Measurements from ENCODE around the gene B3GALNT2. TPM values are rescaled to one million over a fixed set of nuclear protein-coding genes. Genes with fewer than 3 reads are reported as not detected.
A peak's percentile ranks its signal among the peaks of the same experiment; 100 is the strongest.

B3GALNT2 gene
- total RNA-seq, 3 donors from 2014 or later = 17.1 to 34.5 (median 19.6) TPM

DNA sequence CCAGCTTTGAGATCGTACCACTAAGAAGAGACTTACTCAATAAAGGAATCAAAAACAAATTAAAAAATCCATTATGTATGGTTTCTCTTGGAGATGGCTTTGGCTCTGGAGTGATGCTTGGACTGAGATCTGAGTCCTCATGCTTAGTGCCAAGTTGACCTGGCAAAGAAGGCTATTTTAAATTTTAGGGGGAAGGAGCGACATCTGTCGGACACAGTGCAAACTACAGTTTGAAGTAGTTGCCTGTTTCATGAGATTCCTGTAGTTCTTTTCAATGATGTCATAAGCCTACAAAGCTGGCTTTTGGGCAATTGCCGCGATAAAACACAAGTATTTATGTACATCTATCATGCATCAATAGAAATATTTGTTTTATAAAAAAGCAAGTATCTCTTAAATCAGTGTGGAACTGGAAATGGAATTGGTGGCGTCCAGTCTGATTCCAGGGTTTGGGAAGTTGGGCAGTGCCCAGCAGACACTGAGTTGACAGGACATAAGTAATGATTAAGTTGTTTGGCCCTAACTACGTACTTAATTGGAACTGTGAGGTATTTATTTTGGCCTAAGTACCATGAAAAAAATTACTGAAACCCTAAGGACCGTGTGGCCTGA lies 87.1 kb downstream of the B3GALNT2 start:
- Histone ChIP-seq H3K4me3 (no peak overlapping the region), H3K36me3 (ENCODE audit: low read depth) (no peaks in the 10 kb centered on the region), H3K4me1 (ENCODE audit: low read depth) (peaks cover 3% of the 10 kb centered on the region), H3K9me3 (no peaks in the 10 kb centered on the region)
- DNase-seq = peak in 1 of 3 donors; percentile 81
- intact Hi-C loops (cut with DNase I, micrococcal nuclease) = loop anchor here (5.0 to 10.0 kb wide), 3 partner anchors 160 to 312 kb away; no protein-coding TSS in a partner anchor
- peak; percentile 84 for ATAC-seq
- peak; percentile 78 for TF ChIP-seq CTCF (IDR thresholded peaks at IDR 0.05)

- TF ChIP-seq CTCF (IDR thresholded peaks at IDR 0.05) = no peak
- peaks cover 5% of the 10 kb centered on the region for H3K4me1 ChIP-seq (ENCODE audit: low read depth)
- intact Hi-C loops (cut with DNase I, micrococcal nuclease) = loop anchor here (5.0 to 10.0 kb wide), 3 partner anchors 159 to 312 kb away; no protein-coding TSS in a partner anchor
- ATAC-seq = no peak
- DNase-seq = no peak
- H3K36me3 ChIP-seq (ENCODE audit: low read depth) = no peaks in the 10 kb centered on the region
- H3K4me3 ChIP-seq = no peak overlapping the region
- no peaks in the 10 kb centered on the region for H3K9me3 ChIP-seq
These were observed 87.6 kb downstream of the B3GALNT2 start for GRCh38 chr1:235416662-235417049.

- intact Hi-C loops (cut with DNase I, micrococcal nuclease) = loop anchor here (5.0 to 10.0 kb wide), 3 partner anchors 158 to 310 kb away; no protein-coding TSS in a partner anchor
- DNase-seq (peak; percentile 57 to 76 (median 61)), ATAC-seq (peak; percentile 92)
- Histone ChIP-seq H3K4me3 (no peak overlapping the region), H3K9me3 (no peaks in the 10 kb centered on the region), H3K36me3 (ENCODE audit: low read depth) (no peaks in the 10 kb centered on the region), H3K4me1 (ENCODE audit: low read depth) (peaks cover 11% of the 10 kb centered on the region)
- peak; percentile 36 for TF ChIP-seq CTCF (IDR thresholded peaks at IDR 0.05)
These were observed 89.0 kb downstream of the B3GALNT2 start for GRCh38 chr1:235415008-235415904.

DNA sequence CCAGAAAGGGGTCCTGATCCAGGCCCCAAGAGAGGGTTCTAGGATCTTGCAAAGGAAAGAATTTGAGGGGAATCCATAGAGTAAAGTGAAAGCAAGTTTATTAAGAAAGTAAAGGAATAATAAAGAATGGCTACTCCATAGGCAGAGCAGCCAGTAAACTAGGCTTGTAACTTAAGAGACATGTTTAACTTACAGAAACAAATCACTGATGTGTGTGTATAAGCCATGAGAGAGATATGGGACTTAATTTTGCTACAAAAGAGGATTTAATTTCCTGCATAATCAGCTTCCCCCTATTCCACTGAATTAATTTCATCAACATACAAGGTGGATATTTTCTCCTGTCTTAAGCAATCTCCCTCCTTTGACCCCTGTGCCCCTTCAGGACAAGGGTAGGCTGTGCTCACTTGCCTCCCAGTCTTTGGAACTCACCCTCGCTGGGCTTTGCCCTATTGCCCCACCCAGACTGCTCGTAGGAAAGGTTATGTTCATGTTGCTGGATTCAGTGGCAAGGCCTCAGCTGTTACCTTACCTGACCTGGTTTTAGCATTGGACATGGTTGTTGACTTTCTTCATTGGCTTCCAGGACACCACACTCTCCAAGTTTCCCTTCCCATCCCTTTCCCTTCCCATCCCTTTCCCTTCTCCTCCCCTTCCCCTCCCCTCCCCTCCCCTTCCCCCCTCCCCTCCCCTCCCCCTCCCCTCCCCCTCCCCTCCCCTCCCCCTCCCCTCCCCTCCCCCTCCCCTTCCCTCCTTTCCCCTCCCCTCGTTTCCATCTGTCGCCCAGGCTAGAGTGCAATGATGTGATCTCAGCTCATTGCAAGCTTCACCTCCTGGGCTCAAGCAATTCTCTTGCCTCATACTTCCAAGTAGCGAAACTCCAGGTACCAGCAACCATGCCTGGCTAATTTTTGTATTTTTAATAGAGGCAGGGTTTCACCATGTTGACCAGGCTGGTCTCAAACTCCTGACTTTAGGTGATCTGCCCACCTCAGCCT lies 92.5 kb downstream of the B3GALNT2 start:
- DNase-seq (peak in 2 of 3 donors; percentile 49 to 50), ATAC-seq (peak; percentile 84)

More for the DNA sequence above, 92.5 kb downstream of the B3GALNT2 start:
- H3K4me1 ChIP-seq (ENCODE audit: low read depth) = peaks cover 8% of the 10 kb centered on the region
- TF ChIP-seq CTCF (IDR thresholded peaks at IDR 0.05) = no peak
- no peak overlapping the region for H3K4me3 ChIP-seq
- H3K9me3 ChIP-seq = no peaks in the 10 kb centered on the region
- H3K36me3 ChIP-seq (ENCODE audit: low read depth) = no peaks in the 10 kb centered on the region
- intact Hi-C loops (cut with DNase I, micrococcal nuclease) = loop anchor here in 1 of 2 donors (10.0 kb wide), 1 partner anchor 307 kb away; no protein-coding TSS in a partner anchor

Measured in mucosa of descending colon (tissue), 3 donors.